ENCODE measurements around the gene SF1.

The SF1 gene

GRCh38 chr11:64760759-64761420 lies 17.5 kb downstream of the SF1 start:
- no peak for DNase-seq

GRCh38 chr11:64759722-64760719 lies 18.3 kb downstream of the SF1 start, which contains the start of gene PYGM:
TSS of gene PYGM (minus strand) at chr11:64759974. CDS start at chr11:64759898, 76 bp downstream.
- no peak for DNase-seq

DNA sequence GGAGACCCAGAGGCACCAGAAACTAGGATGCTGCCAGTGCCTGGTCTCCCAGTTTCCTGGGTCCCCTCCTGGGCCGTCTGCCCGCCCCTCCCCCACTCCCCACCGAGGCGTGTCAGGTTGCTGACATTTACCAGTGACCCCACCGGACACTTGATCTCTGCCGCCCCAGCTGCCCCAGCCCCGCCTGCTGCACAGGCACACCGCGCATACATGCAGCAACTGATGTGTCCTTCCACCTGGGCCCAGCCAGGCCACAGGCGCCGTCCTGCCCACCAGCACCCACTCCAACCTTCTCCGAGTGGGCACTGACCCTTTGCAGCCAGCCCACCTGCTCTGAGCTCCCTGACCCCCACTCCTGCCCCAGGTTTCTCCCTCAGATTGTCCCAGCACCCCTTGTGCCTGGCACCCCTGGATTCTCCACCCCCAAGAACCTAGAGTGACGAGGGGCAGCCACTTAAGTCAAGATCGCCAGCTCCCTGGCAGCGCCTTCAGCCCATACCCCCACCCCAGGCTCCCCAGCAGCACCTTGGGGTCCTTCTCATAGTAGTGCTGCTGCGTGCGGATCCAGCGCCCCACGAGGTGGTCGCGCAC lies 19.1 kb downstream of the SF1 start:
- no peak for DNase-seq

DNA sequence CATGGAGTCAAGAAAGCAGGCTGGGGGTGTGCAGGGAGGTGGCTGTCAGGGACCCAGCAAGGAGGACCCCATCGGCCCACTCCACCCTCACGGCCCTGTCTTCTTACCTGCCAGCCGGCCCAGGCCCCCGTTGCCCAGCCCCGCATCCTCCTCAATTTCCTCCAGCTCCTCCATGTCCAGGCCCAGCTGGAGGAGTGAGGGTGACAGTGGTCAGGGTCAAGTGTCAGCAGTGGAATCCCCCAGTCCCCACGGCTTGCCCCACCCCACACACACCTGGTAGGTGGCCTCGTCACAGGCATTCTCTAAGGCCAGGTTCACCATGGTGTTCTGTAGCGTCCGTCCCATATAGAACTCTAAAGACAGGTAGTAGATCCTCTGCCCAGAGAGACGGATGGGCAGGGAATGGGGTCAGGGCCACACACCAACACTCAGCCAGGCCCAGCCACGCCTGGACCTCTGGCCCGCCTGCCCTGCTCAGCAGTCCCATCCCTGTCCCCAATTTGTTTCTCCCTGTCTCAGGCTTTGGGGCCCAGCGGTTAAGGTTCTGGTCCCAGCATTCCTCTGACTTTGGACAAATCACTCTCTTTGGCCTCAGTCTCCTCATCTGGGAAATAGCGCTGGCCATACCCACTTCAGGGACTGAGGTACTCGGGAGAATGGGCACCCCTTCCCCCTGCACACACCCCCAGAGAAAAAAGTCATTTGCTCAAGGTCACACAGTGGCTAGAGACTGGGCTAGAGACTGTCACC lies 19.8 kb downstream of the SF1 start:
- no peak for DNase-seq

DNA sequence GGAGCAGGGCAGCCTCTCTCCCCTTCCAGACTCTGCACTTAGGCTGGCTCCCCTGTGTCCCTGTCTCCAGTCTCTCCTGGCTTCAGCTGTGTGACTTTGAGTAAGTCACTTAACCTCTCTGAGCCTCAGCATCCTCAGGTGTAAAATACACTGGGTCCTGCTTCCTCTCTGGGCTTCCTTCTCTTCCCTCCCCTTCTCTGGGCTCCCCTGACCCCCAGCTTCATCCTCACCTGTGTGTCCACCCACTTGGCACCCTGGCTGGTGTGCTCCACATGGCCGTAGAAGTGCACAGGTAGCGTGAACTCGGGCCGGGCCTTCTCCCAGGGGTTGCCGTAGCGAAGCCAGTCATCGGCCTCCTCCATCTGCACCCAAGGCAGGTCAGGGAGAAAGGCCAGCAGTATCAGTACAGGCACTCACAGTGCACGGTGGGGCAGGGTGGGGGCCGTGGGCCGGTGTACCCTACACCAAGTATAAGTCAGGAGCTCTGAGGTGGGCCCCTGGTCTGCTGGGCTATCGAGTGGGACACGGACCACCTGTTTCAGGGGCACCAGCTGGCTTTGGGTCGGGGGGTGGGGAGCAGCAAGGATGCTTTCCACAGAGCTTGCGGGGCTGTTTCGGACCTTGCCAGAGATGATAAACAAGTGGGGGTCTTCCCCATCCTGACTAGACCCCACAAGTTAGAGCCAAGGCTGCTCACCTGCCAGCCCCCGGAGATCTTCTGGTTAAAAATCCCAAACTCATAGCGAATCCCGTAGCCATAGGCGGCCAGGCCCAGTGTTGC lies 20.6 kb downstream of the SF1 start:
- DNase-seq, result no peak

- no peak for DNase-seq
Observed at GRCh38 chr11:64755681-64756361, 22.5 kb downstream of the SF1 start.

DNA sequence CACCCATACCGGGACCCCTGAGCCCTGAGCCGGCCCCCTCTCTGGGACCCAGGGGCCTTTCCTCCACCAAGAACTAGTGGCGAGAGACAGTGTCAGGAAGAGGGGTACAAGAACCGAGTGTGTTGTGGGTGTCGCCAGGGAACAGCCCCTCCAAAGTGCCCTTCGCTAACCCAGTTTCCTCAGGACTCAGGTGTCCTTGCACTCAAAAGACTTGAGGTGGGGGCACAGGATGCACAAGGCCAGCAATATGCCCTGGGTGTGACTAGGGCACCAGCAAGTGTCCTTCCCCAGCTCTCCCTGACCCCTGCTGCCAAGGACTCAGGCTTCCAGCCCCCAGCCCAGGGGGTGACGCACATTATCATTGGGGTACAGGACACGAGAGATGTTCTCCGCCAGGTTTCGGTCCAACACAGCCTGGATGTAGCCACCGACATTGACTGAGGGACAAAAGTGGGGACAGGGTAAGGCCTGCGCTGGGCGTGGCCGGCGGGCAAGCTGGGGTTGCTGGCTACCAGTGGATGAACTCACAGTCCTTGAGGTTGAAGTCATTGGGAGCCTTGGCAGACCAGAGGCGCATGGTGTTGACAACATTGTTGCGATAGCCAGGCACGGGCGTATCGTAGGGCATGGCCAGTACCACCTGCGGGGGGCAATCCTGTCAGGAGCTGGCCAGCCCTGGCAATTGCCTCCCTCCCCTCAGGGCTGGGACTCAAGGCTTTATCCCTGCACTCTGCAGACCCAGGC lies 23.3 kb downstream of the SF1 start:
- no peak for DNase-seq

GRCh38 chr11:64754124-64754918 lies 24.0 kb downstream of the SF1 start:
- DNase-seq, result no peak

DNA sequence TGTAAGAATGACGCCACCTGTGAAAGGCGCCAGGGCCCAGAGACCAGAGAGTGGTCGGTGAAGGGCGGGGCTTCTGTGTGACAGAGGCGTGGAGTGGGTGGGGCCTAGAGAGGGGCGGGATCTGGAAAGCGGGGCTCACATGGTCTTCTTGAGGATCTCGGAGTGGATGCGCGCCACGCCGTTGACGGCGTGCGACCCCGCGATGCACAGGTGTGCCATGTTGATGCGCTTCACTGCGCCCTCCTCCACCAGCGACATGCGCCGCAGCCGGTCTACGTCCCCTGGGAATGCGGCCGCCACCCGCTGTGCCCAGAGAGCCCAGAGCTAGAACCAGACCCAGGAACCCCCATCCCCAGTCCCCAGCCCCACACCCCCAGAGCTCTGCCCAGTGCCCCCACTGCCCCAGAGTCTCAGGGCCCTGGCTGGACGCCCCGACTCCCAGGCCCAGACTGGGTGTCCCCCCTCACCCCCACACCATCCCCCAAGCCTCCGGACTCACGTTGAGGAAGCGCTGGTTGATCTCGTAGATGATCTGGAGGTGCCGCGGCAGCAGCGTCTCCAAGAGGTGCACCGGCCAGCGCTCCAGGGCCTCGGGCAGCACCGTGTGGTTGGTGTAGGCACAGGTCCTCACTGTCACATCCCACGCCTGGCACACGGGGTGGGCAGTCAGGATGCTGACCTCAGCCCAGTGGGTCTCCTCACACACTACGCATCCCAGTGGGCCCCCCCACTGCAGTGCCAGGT lies 24.8 kb downstream of the SF1 start:
- DNase-seq, result no peak

GRCh38 chr11:64753019-64753379 lies 25.3 kb downstream of the SF1 start:
- no peak for DNase-seq

DNA sequence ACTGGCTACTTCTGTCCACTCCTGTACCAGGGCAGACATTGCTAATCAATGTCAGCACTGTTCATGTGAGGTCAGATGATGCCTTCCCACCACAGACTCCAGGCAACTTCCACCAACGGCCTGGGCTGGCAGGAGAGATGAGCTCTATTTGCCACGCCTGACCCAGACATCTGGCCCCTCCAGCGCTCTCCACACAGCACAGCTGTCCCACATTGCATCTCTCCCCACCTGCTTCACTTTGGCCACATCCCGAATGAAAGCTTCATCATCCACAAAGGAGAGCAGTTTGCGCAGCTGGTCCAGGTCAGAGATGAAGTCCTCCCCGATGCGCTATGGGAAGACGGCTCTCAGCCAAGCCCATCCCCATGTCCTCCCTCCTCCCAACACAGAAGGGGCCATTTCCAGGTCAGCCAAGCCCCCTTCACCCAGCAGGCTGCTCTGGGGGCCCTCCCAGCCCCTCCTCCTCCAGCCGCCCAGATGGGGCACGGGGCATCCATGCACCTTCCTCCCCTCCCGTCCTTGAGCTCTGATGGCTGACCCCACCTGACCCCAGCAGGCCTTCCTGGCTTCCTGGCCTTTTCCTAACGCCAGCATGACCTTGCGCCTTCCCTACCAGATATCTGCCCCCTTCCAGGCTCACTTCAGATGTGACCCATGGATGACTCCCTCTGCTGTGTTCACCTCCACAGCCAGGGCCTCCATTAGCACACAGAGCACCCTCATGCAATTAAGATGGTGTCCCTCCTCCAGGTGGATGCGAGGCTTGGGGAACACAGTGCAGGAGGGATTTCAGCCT lies 26.0 kb downstream of the SF1 start:
- no peak for DNase-seq

DNA sequence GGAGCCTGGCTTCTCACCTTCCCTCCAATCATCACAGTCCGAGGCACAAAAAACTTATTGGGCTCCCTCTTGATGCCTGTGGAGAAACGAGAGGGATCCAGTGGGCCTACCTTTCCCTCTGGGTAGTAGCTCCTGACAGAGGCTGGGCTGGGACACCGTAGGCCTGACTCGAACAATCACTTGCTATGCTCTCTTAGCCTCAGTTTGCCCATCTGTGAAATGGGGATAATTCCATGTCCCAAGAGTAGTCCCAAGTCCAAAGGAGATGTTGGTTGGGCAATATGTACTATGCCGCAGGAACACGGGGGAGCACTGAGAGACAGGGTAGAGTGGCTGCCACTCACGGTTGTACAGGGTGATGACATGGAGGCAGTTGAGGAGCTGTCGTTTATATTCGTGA lies 26.8 kb downstream of the SF1 start:
- DNase-seq, result no peak

- DNase-seq, result no peak
Observed at GRCh38 chr11:64751136-64751535, 27.2 kb downstream of the SF1 start.

GRCh38 chr11:64750361-64751054 lies 27.8 kb downstream of the SF1 start:
- DNase-seq, result no peak

- no peak for DNase-seq
Observed at GRCh38 chr11:64747961-64748665, 30.2 kb downstream of the SF1 start.

GRCh38 chr11:64746486-64746885 lies 31.9 kb downstream of the SF1 start:
- DNase-seq, result no peak

All from inflammatory macrophage (primary cell).